H9 (cell line): ENCODE data around the gene IGSF9. TPM values are rescaled to one million over a fixed set of nuclear protein-coding genes. Genes with fewer than 3 reads are reported as not detected.

Source experiments
- DNase-seq: peaks from one replicate; pipeline ENCODE4 v3.0.0-alpha.2; 2017
- H2AFZ ChIP-seq: one replicate; pipeline ENCODE4 v1.6.1; 2013; ENCODE audit warnings: mild to moderate bottlenecking, low read length, control low read depth, moderate library complexity
- H2AK5ac ChIP-seq: 2 replicates; pipeline ENCODE4 v1.6.1; 2013; ENCODE audit warnings: low read length, control low read depth, mixed read lengths; ENCODE audit not compliant: insufficient read length
- H2BK120ac ChIP-seq: one replicate; pipeline ENCODE4 v1.6.1; 2013; ENCODE audit warnings: low read depth, mild to moderate bottlenecking, low read length, control low read depth, inconsistent platforms; ENCODE audit not compliant: poor library complexity, severe bottlenecking
- H2BK12ac ChIP-seq: 2 replicates; pipeline ENCODE4 v1.6.1; 2013; ENCODE audit warnings: low read length, control low read depth, mixed read lengths, low read depth; ENCODE audit not compliant: insufficient read length
- H2BK15ac ChIP-seq: 2 replicates; pipeline ENCODE4 v1.6.1; 2013; ENCODE audit warnings: low read depth, low read length, control low read depth
- H2BK20ac ChIP-seq: one replicate; pipeline ENCODE4 v1.6.1; 2013; ENCODE audit warnings: low read depth, mild to moderate bottlenecking, low read length, control low read depth, inconsistent platforms; ENCODE audit not compliant: poor library complexity, severe bottlenecking
- H2BK5ac ChIP-seq: 2 replicates; pipeline ENCODE4 v1.6.1; 2013; ENCODE audit warnings: low read length, control low read depth, mixed read lengths; ENCODE audit not compliant: insufficient read length
- H3K14ac ChIP-seq: 2 replicates; pipeline ENCODE4 v1.6.1; 2013; ENCODE audit warnings: low read length, control low read depth; ENCODE audit not compliant: insufficient read depth
- H3K18ac ChIP-seq: 2 replicates; pipeline ENCODE4 v1.6.1; 2013; ENCODE audit warnings: low read depth, mild to moderate bottlenecking, mixed read lengths, low read length, control low read depth; ENCODE audit not compliant: insufficient read length
- H3K23ac ChIP-seq: 2 replicates; pipeline ENCODE4 v1.6.1; 2013; ENCODE audit warnings: low read length, control low read depth, mixed read lengths, low read depth; ENCODE audit not compliant: insufficient read length
- H3K23me2 ChIP-seq: 2 replicates; pipeline ENCODE4 v1.6.1; 2013; ENCODE audit warnings: low read depth, mild to moderate bottlenecking, mixed read lengths, low read length, control low read depth; ENCODE audit not compliant: insufficient read length, poor library complexity, severe bottlenecking
- H3K27ac ChIP-seq: 2 replicates; pipeline ENCODE4 v1.5.1; 2013; ENCODE audit warnings: low read length, control low read depth, mixed read lengths, low read depth; ENCODE audit not compliant: insufficient read length
- H3K27me3 ChIP-seq: 2 replicates; pipeline ENCODE4 v1.6.1; 2013; ENCODE audit warnings: low read length, control low read depth, inconsistent platforms; ENCODE audit not compliant: insufficient read depth
- H3K4ac ChIP-seq: 2 replicates; pipeline ENCODE4 v1.6.1; 2013; ENCODE audit warnings: low read depth, mild to moderate bottlenecking, control low read depth, inconsistent platforms, low read length, moderate library complexity
- H3K4me1 ChIP-seq: 2 replicates; pipeline ENCODE4 v1.6.1; 2013; ENCODE audit warnings: low read length, control low read depth, inconsistent platforms; ENCODE audit not compliant: insufficient read depth
- H3K4me2 ChIP-seq: 2 replicates; pipeline ENCODE4 v1.6.1; 2013; ENCODE audit warnings: low read length, control low read depth, mixed read lengths; ENCODE audit not compliant: insufficient read length, insufficient read depth
- H3K56ac ChIP-seq: 2 replicates; pipeline ENCODE4 v1.6.1; 2013; ENCODE audit warnings: low read depth, mild to moderate bottlenecking, mixed read lengths, low read length, control low read depth; ENCODE audit not compliant: insufficient read length
- H3K79me1 ChIP-seq: 2 replicates; pipeline ENCODE4 v1.6.1; 2013; ENCODE audit warnings: low read depth, mild to moderate bottlenecking, moderate library complexity, low read length, control low read depth, inconsistent platforms; ENCODE audit not compliant: insufficient read depth, poor library complexity, severe bottlenecking
- H3K79me2 ChIP-seq: 2 replicates; pipeline ENCODE4 v1.6.1; 2013; ENCODE audit warnings: low read length, control low read depth, inconsistent platforms; ENCODE audit not compliant: insufficient read depth
- H3K9ac ChIP-seq: 2 replicates; pipeline ENCODE4 v1.6.1; 2013; ENCODE audit warnings: low read length, control low read depth, mixed read lengths; ENCODE audit not compliant: insufficient read length; ENCODE audit errors: extremely low read depth
- H3K9me3 ChIP-seq: one replicate; pipeline ENCODE4 v1.6.1; 2013; ENCODE audit warnings: low read depth, low read length, inconsistent platforms; ENCODE audit not compliant: control insufficient read depth
- H3T11ph ChIP-seq: one replicate; pipeline ENCODE4 v1.6.1; 2013; ENCODE audit warnings: mild to moderate bottlenecking, low read length, control low read depth, inconsistent platforms
- H4K20me1 ChIP-seq: one replicate; pipeline ENCODE4 v1.6.1; 2013; ENCODE audit not compliant: control insufficient read depth, insufficient read length, insufficient read depth
- H4K5ac ChIP-seq: 2 replicates; pipeline ENCODE4 v1.6.1; 2013; ENCODE audit warnings: low read depth, mild to moderate bottlenecking, mixed read lengths, low read length, control low read depth; ENCODE audit not compliant: insufficient read length
- H4K8ac ChIP-seq: replicated peaks from 2 replicates; pipeline ENCODE4 v1.6.1; 2013; ENCODE audit warnings: low read length, control low read depth, mixed read lengths, low read depth; ENCODE audit not compliant: insufficient read length
- H4K91ac ChIP-seq: 2 replicates; pipeline ENCODE4 v1.6.1; 2013; ENCODE audit warnings: low read depth, mild to moderate bottlenecking, moderate library complexity, mixed read lengths, low read length, control low read depth; ENCODE audit not compliant: insufficient read length
- H3K27ac Mint-ChIP-seq, 3 experiments: 2 replicates in 2 of 3; 3 replicates in 1 of 3; pipeline ENCODE4 v1.8.0; 2020 to 2021; ENCODE audit warnings: mixed read lengths in 3 of 3, mild to moderate bottlenecking in 1 of 3, moderate library complexity in 1 of 3
- H3K27me3 Mint-ChIP-seq: 2 replicates; pipeline ENCODE4 v1.8.0; 2021; ENCODE audit warnings: low read depth, mild to moderate bottlenecking, moderate library complexity, mixed read lengths
- H3K36me3 Mint-ChIP-seq, 3 experiments: 2 replicates in 2 of 3; 3 replicates in 1 of 3; pipeline ENCODE4 v1.8.0; 2020 to 2021; ENCODE audit warnings: low read depth in 3 of 3, mixed read lengths in 3 of 3; ENCODE audit not compliant: insufficient read depth in 1 of 3
- H3K4me1 Mint-ChIP-seq, 2 experiments: 2 replicates each; pipeline ENCODE4 v1.8.0; 2020; ENCODE audit warnings: mixed read lengths in 2 of 2
- H3K4me3 Mint-ChIP-seq, 2 experiments: 2 replicates in 1 of 2; 3 replicates in 1 of 2; pipeline ENCODE4 v1.8.0; 2020 to 2021; ENCODE audit warnings: mild to moderate bottlenecking in 2 of 2, mixed read lengths in 2 of 2, moderate library complexity in 1 of 2
- H3K9me3 Mint-ChIP-seq, 2 experiments: 2 replicates in 1 of 2; 3 replicates in 1 of 2; pipeline ENCODE4 v1.8.0; 2020; ENCODE audit warnings: mild to moderate bottlenecking in 2 of 2, mixed read lengths in 2 of 2, moderate library complexity in 1 of 2
- CTCF ChIP-seq: fragments of 200-600 bp; sonication (generic); conservative IDR thresholded peaks from 3 replicates; pipeline ENCODE4 v1.8.0; 2021; ENCODE audit warnings: antibody characterized with exemption, mild to moderate bottlenecking
- WGBS: extraction: QIAGEN DNeasy Blood & Tissue Kit; methylation state at CpG from one replicate; pipeline ENCODE4 v1.1.7; 2013; ENCODE audit warnings: missing lambda C conversion rate, low lambda C conversion rate, mixed read lengths; ENCODE audit not compliant: insufficient read length; ENCODE audit errors: extremely low coverage; 5-methylcytosine and 5-hydroxymethylcytosine counted together
- total RNA-seq: library from RNA; stranded (reverse); gene quantifications from 2 replicates; pipeline ENCODE4 v1.2.1, GENCODE V29; 2021

The IGSF9 gene
- total RNA-seq, 1 experiment from 2014 or later, result 11.3 TPM

GRCh38 chr1:159921700-159922504, 23.5 kb downstream of the IGSF9 start:
- Mint-ChIP-seq H3K4me3 (no peak overlapping the region), H3K9me3 (no peaks in the 10 kb centered on the region; a peak in 1 of 5 replicates), H3K27ac (no peak overlapping the region), H3K4me1 (peaks cover 36 to 40% of the 10 kb centered on the region in 2 experiments), H3K27me3 (peaks cover 12% of the 10 kb centered on the region), H3K36me3 (peaks cover 1 to 38% (median 22%) of the 10 kb centered on the region in 3 experiments; a peak in 6 of 7 replicates)
- H3K4ac ChIP-seq, result no peak overlapping the region; the same call in 1 of the 2 replicates
- H3K27ac ChIP-seq, result no peak overlapping the region
- no CpG with 5 or more reads among the region's 18 CpGs for WGBS
- H4K91ac ChIP-seq, result peak overlapping the region; percentile 11
- H3K9ac ChIP-seq, result no peak overlapping the region
- no peak overlapping the region for H3K18ac ChIP-seq
- H2BK15ac ChIP-seq, result no peak overlapping the region
- H3K14ac ChIP-seq, result no peak overlapping the region; the same call in 1 of the 2 replicates
- H3K79me1 ChIP-seq, result no peaks in the 10 kb centered on the region
- H2BK120ac ChIP-seq, result no peak overlapping the region
- no peak overlapping the region for H2BK5ac ChIP-seq
- H3K56ac ChIP-seq, result no peak overlapping the region
- no peak overlapping the region for H4K8ac ChIP-seq
- no peak overlapping the region for H4K5ac ChIP-seq
- H3K4me2 ChIP-seq, result no peak overlapping the region
- no peak for TF ChIP-seq CTCF
- no peak overlapping the region for H3T11ph ChIP-seq
- no peaks in the 10 kb centered on the region for H3K27me3 ChIP-seq
- no peaks in the 10 kb centered on the region; the same call in 1 of the 2 replicates for H3K4me1 ChIP-seq
- H2BK12ac ChIP-seq, result no peak overlapping the region
- H2AK5ac ChIP-seq, result no peak overlapping the region
- no peak for DNase-seq
- no peak overlapping the region for H3K23ac ChIP-seq
- H2BK20ac ChIP-seq, result no peak overlapping the region
- H2AFZ ChIP-seq, result no peak overlapping the region
- no peaks in the 10 kb centered on the region for H3K9me3 ChIP-seq
- H3K23me2 ChIP-seq, result peaks cover 17% of the 10 kb centered on the region
- H3K79me2 ChIP-seq, result no peaks in the 10 kb centered on the region
- H4K20me1 ChIP-seq, result no peaks in the 10 kb centered on the region
